Stimulated activated CD8-positive, alpha-beta memory T cell treated with anti-CD3 and anti-CD28 coated beads, Interleukin-15, amount 100 ng/mL, for 4 hours (primary cell): ENCODE data around the gene SIGLEC14.
"Not testable (repeated sequence)": the region's sequence is repeated elsewhere in the genome, so short reads cannot be mapped to it uniquely, and the experiment has no call there.

Experiments used
- DNase-seq, 2 donors: peaks; one replicate each; pipeline ENCODE4 v3.0.0-alpha.2; 2020; ENCODE audit warnings: low read depth in 2 of 2

SIGLEC14 gene

DNA sequence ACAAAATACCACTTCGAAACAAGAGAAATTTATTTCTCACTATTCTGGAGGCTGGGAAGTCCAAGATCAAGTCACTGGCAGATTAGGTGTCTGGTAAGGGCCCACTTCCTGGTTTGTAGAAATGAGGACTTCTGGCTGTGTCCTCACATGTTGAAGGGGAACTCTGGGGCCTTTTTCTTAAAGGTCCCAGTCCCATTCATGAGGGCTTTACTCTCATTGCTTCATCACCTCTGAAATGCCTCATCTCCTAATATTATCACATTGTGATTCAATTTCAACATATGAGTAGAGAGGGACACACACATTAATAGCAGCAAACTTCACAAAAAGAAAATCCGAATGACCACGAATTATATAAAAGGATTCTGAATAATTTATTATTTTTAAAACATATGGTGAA lies 21.6 kb upstream of the SIGLEC14 start:
- no peak for DNase-seq

DNA sequence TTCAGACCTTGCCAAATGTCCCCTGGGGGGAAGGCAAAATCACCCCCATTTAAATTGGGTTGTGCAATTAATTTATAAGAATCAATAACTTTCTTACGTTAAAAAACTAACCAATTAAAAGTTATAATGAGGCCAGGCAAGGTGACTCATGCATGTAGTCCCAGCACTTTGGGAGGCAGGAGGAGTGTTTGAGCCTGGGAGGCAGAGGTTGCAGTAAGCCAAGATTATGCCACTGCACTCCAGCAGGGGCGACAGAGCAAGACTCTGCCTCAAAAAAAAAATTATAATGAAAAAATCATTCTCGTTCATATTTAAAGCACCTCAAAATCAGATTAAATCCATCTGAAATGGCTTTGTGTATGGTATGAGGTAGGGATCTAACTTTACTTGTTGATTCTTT lies 18.4 kb upstream of the SIGLEC14 start:
- no peak for DNase-seq

DNA sequence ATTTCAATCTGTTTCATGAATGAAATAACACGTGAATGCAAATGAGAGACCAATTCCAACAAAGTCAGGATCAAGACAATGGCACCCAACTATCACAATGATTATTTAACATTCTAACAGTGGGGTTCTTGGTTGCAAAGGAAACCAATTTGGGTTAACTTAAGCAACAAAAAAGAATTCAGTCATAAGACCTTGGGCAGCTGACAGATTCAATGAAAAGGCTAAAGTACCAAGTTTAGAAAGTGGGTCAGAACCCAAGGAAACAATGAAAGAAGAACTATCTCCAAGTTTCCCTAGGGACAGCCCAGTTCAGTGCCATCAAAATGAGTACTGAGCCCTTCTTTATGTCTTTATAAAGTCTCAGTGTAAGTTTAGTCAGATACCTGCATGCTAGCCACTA lies 17.5 kb upstream of the SIGLEC14 start:
- no peak for DNase-seq

DNA sequence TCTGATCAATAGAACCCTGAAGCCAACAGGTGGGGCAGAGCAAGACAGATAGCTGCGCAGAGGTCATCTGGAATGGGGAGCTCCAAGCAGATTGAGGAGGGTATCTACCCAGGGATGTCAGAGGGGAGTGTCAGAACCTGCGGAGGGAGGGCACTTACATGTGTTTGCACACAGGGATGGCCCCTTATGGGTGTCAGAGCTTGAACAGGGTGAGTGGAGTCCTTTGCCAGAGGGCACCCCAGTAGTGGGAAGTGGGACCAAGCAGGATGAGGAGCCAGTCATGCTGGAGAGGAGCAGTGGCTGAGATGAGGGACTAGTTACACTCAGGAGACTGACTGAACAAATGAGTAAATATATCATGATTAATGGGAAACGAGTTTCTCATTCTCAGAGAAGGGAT lies 17.0 kb upstream of the SIGLEC14 start:
- no peak for DNase-seq

DNA sequence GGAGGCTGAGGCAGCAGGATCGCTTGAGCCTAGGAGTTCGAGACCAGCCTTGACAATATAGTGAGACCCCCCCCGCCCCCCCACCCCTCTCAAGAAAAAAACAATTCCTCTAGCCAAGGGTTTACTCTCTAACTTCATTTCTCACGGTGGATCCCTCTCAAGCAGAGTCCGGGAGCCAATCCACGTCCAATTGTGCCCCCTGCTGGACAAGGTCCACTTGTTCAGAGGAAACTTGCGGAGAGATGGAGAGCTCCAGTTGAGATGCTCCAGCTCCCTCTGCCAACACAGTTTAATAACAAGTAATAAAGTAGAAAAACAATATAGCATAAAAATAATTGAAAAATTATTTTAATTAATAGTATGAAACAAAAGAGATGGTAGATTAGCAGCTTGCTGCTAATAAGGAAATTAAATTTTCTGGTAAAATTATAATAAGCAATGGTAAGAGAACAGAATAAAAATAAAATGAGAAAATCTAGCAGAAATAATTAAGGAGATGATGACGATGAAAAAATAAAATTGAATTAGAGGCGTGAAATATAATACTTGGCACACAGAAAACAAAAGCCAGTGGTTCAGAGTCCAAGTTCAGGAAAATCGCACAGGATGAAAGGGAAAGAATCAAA lies 14.5 kb upstream of the SIGLEC14 start:
- DNase-seq: no peak

DNA sequence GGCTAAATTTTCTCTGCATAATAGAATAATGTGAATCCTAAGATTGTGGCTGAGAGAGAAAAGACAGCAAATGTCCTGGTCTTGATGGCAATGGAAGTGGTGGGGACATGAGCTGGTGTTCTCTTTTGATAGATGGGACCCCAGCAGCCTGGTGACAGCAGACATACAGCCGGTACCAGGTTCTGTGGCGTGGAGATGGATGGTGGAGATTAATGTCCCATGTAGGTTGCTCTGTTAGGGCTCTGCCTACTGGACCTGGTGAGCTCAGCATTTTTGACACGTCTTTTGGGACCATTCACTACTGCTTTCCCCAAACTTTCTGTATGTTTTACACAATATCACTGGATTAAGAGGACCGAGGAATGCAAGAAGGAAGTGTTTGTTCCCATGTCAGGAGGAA lies 8.2 kb upstream of the SIGLEC14 start:
- no peak for DNase-seq

DNA sequence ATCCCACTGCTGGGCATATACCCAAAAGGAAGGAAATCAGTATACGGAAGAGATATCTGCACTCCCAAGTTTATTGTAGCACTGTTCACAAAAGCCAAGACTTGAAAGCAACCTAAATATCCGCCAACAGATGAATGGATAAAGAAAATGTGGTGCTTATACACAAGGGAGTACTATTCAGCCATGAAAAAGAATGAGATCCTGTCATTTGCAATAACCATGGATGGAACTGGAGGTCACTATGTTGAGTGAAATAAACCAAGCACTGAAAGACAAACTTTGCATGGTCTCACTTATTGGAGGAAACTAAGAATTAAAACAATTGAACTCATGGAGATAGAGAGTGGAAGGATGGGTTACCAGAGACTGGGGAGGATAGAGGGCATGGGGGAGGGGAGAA lies 6.5 kb upstream of the SIGLEC14 start:
- no peak for DNase-seq

DNA sequence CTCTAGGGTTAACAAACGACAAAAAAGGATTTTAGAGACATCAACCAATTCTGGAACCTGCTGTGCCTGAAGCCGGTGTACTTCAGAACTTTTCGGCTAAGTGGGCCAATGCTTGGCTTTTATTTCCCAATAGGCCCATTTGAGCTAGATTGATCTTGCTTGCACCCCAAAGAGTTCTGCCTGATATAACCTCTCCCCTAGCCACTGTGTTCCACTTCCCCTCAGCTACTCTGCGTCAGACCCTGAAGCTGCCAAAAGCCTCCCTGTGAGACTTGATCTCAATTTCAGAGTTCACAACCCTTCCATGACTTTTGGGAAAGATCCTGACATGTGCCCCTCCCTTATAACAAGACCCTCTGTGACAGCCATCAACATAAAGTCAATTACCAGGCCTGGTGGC lies 5.6 kb upstream of the SIGLEC14 start:
- no peak for DNase-seq

DNA sequence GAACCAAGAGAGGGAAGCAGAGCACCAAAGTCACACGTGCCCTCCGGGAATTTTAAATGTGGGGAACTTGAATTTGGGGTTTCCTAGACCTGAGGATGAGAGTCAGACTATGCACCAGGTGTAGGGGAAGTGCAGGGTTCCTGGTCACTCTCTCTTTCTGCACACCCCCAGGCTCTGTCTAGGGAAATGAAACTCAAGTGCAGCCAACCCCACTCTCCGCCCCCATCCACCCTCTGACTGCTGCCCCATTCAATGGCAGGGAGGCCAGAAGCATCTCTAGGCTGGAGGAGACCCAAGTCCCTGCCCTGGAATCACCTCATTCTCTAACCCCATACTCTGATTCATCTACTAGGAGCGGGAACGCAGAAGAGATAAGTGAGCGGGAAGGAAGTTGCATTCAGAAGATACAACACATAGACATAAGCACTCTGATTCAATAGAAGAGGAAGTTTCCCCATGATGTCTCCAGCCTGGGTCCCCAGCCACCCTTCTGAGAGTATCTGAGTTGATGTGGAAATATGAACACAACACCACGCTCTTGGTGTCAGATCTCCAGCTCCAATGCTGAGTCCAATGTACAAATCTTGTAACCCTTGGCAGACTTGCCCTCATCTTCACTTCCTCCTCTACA lies 4.7 kb upstream of the SIGLEC14 start:
- no peak for DNase-seq

DNA sequence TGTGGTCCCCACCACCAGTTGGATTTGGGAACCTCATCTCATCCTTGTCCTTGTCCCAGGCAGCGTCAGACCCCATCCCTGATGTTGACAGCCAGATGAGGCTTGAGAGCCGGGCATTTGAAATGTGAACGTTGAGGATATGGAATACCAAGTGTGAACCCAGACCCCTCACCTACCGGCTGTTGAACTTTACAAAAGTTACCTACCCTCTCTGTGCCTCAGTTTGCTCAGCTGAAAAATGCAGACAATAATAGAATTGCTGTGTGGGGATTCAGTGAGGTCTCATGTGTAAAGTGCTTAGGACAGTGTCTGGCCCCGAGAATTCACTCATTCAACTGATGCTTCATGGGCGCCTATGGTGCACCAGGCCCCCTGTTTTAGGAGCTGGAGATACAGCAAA lies 693 bp upstream of the SIGLEC14 start:
- no peak for DNase-seq

DNA sequence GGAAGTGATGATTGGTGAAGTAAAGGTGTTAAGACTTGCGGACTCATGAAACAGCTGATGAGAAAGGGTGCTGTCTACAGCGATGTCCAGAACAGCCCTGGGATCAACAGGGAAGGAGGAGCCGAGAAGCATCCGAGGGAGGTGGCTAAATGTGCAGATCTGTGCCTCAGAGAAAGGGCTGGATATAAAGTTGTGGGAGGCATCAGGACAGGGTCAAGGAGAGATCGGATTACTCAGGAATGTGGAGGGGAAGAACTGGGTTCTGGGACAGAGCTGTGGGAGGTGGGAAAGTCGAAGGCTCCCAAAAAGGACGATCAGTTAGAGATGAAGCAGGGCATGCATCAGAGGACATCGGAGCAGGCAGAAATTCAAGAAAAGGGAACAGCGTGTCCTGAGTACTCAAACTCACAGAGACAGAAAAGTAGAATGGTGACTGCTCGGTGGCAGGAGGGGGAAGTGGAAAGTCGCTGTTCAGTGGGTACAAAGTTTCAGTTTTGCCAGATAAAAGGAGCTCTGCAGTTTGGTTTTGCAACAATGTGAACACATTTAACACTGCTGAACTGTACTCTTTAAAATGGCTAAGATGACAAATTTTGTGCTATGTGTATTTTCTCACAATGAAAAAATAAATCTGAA lies 1.9 kb downstream of the SIGLEC14 start:
- no peak for DNase-seq

DNA sequence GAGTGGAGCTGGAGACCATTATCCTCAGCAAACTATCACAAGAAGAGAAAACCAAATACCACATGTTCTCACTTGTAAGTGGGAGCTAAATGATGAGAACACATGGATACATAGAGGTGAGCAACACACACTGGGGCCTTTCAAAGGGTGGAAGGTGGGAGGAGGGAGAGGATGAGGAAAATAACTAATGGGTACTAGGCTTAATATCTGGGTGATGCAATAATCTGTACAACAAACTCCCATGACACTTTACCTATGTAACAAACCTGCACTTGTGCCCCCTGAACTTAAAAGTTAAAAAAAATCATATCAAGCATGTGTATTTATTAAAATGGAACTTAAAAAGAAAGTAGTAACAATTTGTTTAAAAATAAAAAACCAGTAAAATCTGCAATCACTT lies 5.0 kb downstream of the SIGLEC14 start:
- DNase-seq: no peak

DNA sequence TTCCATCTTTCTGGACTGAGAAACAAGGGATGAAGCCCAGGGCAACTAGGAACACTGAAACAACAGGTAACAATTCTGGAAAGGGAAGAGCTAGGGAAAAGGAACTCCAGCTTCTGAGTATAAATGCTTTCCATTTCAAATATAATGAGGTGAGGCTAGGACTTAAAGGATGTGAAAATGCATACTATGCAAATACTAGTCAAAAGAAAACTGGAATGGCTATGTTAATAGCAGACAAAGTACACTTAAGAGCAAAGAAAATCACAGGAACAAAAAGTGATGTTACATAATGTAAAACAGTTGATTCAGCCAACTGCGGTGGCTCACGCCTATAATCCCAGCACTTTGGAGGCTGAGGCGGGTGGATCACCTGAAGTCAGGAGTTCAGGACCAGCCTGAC lies 6.2 kb downstream of the SIGLEC14 start:
- DNase-seq: no peak

DNA sequence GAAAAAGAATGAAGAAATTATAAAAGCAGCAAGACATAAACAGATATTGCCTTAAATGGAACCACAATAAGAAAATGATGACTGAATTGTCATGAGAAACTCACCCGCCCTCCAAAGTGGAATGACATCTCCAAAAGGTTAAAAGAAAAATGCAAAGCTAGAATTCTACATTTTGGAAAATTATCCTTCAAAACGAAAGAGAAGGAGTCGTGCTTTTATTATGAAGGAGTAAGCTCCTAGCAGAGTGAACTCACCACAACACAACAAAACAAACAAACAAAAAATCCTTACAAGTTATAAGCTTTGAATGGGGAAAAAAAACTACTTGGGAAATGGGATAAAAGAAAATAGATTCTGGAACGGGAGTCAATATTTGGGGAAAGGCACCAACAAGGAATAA lies 6.7 kb downstream of the SIGLEC14 start:
- no peak for DNase-seq

DNA sequence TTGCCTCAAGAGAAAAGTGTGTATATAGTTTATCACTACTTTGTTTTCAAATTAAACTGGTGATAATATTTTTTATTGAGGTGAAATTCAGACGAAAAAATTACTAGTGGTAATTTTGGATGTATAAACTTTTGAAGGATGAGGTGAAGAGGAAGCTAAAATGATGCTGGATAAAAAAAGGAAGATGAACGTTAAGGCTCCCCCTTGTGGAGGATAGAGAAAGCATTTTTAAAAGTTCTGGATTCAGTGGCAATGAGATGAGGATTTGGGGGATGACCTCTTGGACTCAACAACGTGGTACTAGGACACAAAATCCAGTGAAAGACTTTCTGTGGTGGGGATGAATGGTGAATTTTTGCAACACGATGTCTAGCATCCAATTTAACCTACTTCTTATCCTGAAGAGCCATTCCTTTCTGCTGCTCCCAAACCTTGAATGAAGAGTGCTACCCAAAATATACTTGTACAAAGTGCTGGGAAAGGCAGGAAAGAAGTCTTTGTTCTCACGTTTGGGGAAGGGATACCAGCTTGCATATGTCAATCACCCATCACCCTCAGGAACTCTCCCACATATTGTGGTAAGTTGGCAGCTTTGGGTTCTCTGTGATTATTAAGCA lies 9.2 kb downstream of the SIGLEC14 start:
- DNase-seq: no peak

DNA sequence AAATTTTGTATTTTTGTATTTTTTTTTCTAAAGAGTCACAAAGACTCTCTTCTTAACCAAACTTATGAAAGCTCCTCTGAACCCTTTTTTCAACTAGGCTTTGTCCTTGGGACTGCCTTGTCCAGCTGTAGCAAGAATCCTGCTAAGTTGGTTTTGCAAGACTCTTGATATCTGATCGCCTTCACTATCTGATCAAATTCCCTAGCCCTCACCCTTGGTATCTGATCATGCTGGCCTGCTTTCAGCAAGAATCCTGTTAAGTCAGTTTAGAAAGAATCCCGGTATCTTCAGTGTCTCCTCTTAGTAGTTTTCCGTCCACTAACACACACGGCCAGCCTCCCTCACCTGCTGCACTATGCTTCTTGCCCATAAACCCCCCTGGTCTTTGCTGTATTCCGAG lies 14.5 kb downstream of the SIGLEC14 start:
- no peak for DNase-seq

DNA sequence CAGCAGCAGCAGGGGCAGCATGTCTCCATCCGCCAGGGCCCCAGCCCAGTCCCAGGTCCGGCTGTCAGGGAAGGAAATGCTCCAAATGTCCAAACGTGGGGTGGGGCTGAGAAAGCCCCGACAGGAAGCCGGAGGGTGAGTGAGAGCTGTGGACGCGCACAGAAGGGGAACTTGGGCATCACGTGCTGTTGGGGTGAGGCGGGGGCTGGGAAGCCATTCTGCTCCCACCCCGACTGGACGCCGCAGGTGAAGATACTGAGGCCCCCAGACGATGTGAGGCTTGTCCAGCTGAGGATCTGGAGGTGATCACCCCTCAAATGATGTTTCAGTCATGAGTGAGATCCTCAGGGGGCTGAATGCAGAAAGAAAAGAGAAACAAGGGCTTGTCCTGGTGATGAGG lies 16.3 kb downstream of the SIGLEC14 start, which contains the start of gene SIGLEC5:
SIGLEC5 (minus strand) TSS at position 87 of the 400 bp plus-strand sequence; CDS start at position 21, 66 bp downstream.
- not testable (repeated sequence) for DNase-seq

DNA sequence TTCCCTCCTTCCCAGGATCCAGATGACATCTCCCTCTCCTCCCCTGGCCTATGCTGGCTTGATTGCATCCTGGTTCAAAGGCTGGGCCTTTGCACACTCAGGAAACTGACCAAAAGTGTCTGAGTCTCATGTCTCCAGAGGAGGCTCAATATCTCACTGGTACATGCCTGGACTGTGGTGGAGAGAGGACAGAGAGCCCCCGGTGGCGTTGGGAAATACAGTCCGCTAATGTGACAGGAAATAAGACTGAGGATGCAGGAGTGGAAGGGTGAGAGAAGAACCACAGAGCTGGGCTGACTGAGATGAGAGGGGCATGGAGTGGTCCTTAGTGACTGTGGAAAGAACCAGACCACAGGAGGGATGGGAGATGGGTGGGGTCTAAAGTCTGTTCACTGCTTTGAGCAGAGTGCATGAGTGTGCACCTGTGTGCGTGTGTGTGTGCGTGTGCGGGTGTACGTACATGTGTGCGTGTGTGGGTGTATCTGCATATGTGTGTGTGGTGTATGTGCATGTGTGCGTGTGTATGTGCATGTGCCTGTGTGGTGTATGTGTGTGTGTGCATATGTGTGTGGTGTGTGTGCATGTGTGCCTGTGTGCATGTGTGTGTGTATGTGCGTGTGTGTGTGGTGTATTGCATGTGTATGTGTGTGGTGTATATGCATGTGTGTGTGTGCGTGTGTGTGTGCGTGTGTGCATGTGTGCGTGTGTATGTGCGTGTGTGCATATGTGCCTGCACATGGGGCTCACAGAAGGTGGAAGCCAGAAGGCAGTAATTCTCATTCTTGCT lies 18.3 kb downstream of the SIGLEC14 start:
- no peak for DNase-seq

DNA sequence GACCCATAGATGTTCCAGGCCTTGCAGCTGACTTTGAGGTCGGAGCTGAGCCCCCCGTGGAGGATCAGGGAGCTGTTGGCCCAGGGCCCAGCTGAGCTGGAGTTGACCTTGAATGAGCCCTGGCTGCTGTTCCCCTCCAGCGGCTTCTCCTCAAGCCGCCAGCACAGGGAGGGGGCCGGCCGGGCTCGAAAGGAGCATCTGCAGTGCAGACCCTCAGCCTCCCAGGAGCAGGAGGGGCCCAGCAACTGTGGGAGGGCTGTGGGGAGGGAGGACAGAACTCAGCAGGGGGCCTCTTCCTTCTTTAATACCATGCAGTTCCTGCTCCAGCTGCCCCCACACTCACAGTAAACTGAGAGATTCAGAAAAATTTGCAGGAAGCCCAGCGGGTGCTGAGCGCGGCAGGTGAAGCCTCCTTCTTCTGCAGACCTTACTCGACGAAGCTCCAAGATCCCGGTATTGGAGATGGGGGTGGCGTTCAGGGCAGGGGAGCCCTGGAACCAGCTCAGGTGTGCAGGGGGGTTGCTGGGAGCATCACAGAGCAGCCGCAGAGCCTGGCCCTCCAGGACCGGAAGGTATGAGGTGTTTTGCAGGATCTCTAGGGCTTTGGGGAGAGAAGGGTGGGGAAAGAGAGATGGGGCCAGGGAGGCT lies 19.0 kb downstream of the SIGLEC14 start:
- no peak for DNase-seq

DNA sequence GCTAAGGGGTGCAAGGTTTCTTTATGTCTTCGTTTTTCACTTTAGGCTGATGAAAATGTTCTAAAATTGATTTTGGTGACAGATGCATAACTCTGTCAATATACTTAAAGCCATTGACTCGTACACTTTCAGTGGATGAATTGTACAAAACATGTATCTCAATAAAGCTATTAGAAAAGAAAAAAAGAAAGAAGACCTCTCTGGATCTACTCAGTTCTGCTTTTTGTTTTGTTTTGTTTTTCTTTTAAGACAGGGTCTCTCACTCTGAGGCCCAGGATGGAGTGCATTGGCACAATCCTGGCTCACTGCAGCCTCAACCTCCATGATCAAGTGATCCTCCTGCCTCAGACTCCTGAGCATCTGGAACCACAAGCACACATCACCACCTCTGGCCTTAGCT lies 19.9 kb downstream of the SIGLEC14 start:
- no peak for DNase-seq

DNA sequence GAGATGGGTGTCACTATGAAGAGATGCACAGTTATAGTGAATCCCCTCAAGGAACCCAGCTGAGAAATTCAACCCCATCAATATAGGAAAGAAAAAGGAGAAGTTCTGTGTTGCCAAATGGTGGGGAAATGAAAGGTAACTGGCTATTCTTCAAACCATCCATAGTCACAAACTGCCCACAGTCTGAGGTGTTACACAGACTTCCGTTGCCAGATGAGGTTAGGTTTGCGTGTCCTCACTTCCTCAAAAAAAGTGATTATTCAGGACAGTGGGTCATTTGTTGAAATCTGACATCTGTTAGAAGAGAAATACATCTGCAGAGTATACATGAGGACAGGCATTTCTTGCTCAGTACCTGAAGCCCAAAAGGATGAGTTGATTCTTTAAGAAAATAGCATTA lies 25.4 kb downstream of the SIGLEC14 start:
- DNase-seq: no peak

DNA sequence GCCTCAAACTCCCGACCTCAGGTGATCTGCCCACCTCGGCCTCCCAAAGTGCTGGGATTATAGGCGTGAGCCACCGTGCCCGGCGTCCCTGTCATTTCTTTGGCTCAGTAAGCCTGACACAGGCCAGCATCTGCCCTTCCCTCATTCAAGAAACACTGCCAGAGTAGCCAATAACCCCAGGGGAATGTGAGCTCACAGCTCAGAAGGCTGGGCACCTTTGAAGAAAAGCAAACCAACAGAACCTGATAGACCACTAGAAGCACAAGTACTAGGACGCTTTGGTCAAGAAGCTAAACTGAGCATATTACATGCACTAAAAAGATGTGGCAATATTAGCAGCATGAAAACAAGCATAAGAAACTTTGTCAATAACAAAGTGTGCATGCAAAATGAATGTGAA lies 30.6 kb downstream of the SIGLEC14 start:
- DNase-seq: no peak
